HepG2 (cell line): ENCODE measurements around the gene MRPL10. TPM values are rescaled to one million over a fixed set of nuclear protein-coding genes. Genes with fewer than 3 reads are reported as not detected.
A peak's percentile ranks its signal among the peaks of the same experiment; 100 is the strongest.

Experiments used
- ASH2L ChIP-seq: fragments of 300-600, 200-600 bp; sonication (generic); IDR thresholded peaks from 2 replicates; pipeline ENCODE4 v1.7.0; 2017; ENCODE audit warnings: low read depth, mild to moderate bottlenecking, moderate library complexity, mixed read lengths, low read length; ENCODE audit not compliant: insufficient read length
- ELF4 ChIP-seq: sonication (generic); formaldehyde crosslinking; IDR thresholded peaks from 2 replicates; pipeline ENCODE4 v1.5.0; 2020; ENCODE audit warnings: missing genetic modification reagents, mild to moderate bottlenecking, moderate library complexity, borderline replicate concordance
- FOSL2 ChIP-seq: sonication (generic); formaldehyde crosslinking; IDR thresholded peaks from 2 replicates; pipeline ENCODE4 v1.4.0; 2020; ENCODE audit warnings: missing genetic modification reagents
- GABPA ChIP-seq, 2 experiments: IDR thresholded peaks; 2 replicates each; pipeline ENCODE4 v1.6.1; 2011 to 2016; ENCODE audit warnings: low read depth in 2 of 2, low read length in 1 of 2, missing biosample characterization in 1 of 2, missing genetic modification characterization in 1 of 2
- HNF4A ChIP-seq: sonication (generic); formaldehyde crosslinking; IDR thresholded peaks from 2 replicates; pipeline ENCODE4 v1.4.0; 2020; ENCODE audit warnings: missing genetic modification reagents
- MED1 ChIP-seq: sonication (generic); formaldehyde crosslinking; IDR thresholded peaks from 2 replicates; pipeline ENCODE4 v1.4.0; 2020; ENCODE audit warnings: missing genetic modification reagents
- NFE2L2 ChIP-seq: fragments of 150-350 bp; IDR thresholded peaks from 2 replicates; pipeline ENCODE4 v1.6.1; 2014; ENCODE audit warnings: low read length
- POGK ChIP-seq: sonication (generic); formaldehyde crosslinking; conservative IDR thresholded peaks from 2 replicates; pipeline ENCODE4 v1.8.0; 2022; ENCODE audit warnings: mild to moderate bottlenecking, moderate library complexity, missing genetic modification reagents
- ZNF652 ChIP-seq: IDR thresholded peaks from 2 replicates; pipeline ENCODE4 v1.6.1; 2016; ENCODE audit warnings: low read depth, borderline replicate concordance
- ZNF687 ChIP-seq: sonication (generic); formaldehyde crosslinking; IDR thresholded peaks from 2 replicates; pipeline ENCODE4 v1.5.1; 2020; ENCODE audit warnings: mild to moderate bottlenecking, missing genetic modification reagents, moderate library complexity
- polyA plus RNA-seq, 8 experiments: library from polyadenylated mRNA; depleted of rRNA in 3 of 8; stranded (reverse) in 7 of 8; unstranded in 1 of 8; fragments of >200 nt; fragmentation: Illumina TruSeq in 4 of 8; extraction: Trizol in 4 of 8; gene quantifications; 2 replicates each; pipeline versions ENCODE4 v1.2.1 to v1.2.3, GENCODE V29; 2011 to 2016; ENCODE audit warnings: low read depth in 4 of 8, missing spikeins in 1 of 8, mixed read lengths in 1 of 8; ENCODE audit not compliant: insufficient read depth in 1 of 8
- total RNA-seq, 5 experiments: library from RNA; depleted of rRNA; stranded (reverse); fragments of >200 nt; fragmentation: Illumina TruSeq; extraction: Trizol; gene quantifications; 2 replicates each; pipeline ENCODE4 v1.2.3, GENCODE V29; 2016; ENCODE audit warnings: low read depth in 1 of 5

MRPL10 gene
- total and polyA plus RNA-seq, 2 of the 13 experiments (the other 11 are each of a cell fraction or from before 2014, with no cell fraction given) = 56.7 to 149 TPM

GRCh38 chr17:47862621-47863440 is 31.5 kb upstream of the MRPL10 start (continued):
- TF ChIP-seq ELF4 (CRISPR knock-in tag) (no peak), ASH2L (no peak), POGK (CRISPR knock-in tag) (0 out of 2 replicates have a peak, but pooled peaks have one; percentile 27), FOSL2 (peak; percentile 24; the same call in 1 of the 2 replicates), HNF4A (CRISPR knock-in tag) (peak; percentile 48), MED1 (CRISPR knock-in tag) (peak; percentile 33; the same call in 1 of the 2 replicates), ZNF652 (CRISPR knock-in tag) (peak; percentile 90), NFE2L2 (no peak), GABPA (IDR thresholded peaks at IDR 0.05; ENCODE audit: low read depth, low read length) (no peak), GABPA (CRISPR knock-in tag; IDR thresholded peaks at IDR 0.05; ENCODE audit: low read depth) (peak; percentile 26; the same call in 1 of the 2 replicates), ZNF687 (CRISPR knock-in tag) (0 out of 2 replicates have a peak, but pooled peaks have one; percentile 12)
